GM21723 (cell line): Measurements from ENCODE around the gene DAPK3.
"Not testable (repeated sequence)": the region's sequence is repeated elsewhere in the genome, so short reads cannot be mapped to it uniquely, and the experiment has no call there.

Experiments
- ATAC-seq: cut with Tn5 transposase; IDR thresholded peaks from one replicate; pipeline ENCODE4 v1.9.1; 2021; ENCODE audit warnings: mild to moderate bottlenecking, moderate library complexity; ENCODE audit not compliant: unreplicated experiment

The DAPK3 gene

GRCh38 chr19:4005436-4005835 lies 34.5 kb upstream of the DAPK3 start:
- ATAC-seq, result not testable (repeated sequence)

DNA sequence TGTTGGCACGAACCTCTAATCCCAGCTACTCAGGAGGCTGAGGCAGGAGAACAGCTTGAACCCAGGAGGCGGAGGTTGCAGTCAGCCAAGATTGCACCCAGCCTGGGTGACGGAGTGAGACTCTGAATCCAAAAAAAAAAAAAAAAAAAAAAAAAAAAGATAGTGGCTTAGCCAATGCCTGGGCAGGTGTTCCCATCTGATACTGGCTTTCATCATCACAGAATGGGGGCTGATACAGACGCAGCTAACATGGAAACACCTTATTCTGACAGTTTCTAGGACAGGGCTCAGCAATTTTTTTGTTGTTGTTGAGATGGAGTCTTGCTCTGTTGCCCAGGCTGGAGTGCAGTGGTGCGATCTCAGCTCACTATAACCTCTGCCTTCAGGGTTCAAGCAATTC lies 29.9 kb upstream of the DAPK3 start:
- not testable (repeated sequence) for ATAC-seq

DNA sequence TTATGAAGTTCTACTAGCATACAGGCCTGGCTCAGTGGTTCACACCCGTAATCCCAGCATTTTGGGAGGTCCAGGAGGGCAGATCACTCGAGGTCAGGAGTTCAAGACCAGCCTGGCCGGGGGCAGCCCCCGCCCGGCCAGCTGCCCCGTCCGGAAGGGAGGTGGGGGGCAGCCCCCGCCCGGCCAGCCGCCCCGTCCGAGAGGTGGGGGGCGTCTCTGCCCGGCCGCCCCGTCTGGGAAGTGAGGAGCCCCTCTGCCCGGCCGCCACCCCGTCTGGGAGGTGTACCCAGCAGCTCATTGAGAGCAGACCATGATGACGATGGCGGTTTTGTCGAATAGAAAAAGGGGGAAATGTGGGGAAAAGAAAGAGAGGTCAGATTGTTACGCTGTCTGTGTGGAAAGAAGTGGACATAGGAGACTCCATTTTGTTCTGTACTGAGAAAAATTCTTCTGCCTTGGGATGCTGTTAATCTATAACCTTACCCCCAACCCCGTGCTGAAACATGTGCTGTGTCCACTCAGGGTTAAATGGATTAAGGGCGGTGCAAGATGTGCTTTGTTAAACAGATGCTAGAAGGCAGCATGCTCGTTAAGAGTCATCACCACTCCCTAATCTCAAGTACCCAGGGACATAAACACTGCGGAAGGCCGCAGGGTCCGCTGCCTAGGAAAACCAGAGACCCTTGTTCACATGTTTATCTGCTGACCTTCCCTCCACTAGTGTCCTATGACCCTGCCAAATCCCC lies 27.9 kb upstream of the DAPK3 start:
- not testable (repeated sequence) for ATAC-seq

DNA sequence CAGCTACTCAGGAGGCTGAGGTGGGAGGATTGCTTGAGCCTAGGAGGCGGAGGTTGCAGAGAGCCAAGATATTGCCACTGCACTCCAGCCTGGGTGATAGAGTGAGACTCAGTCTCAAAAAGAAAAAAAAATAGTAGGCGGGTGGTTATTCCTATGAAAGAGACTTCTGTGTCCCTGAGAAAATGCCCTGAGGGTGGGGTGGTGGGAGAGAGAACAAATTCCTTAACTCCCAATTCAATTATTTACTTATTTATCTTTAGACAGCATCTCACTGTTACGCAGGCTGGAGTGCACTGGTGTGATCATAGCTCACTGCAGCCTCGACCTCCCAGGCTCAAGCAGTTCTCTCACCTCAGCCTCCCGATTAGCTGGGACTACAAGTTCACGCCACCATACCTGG lies 24.7 kb upstream of the DAPK3 start:
- no peak for ATAC-seq

GRCh38 chr19:3990815-3991117 lies 19.9 kb upstream of the DAPK3 start:
- ATAC-seq, result no peak

GRCh38 chr19:3987619-3988371 lies 16.9 kb upstream of the DAPK3 start:
- peak; percentile 35 for ATAC-seq

DNA sequence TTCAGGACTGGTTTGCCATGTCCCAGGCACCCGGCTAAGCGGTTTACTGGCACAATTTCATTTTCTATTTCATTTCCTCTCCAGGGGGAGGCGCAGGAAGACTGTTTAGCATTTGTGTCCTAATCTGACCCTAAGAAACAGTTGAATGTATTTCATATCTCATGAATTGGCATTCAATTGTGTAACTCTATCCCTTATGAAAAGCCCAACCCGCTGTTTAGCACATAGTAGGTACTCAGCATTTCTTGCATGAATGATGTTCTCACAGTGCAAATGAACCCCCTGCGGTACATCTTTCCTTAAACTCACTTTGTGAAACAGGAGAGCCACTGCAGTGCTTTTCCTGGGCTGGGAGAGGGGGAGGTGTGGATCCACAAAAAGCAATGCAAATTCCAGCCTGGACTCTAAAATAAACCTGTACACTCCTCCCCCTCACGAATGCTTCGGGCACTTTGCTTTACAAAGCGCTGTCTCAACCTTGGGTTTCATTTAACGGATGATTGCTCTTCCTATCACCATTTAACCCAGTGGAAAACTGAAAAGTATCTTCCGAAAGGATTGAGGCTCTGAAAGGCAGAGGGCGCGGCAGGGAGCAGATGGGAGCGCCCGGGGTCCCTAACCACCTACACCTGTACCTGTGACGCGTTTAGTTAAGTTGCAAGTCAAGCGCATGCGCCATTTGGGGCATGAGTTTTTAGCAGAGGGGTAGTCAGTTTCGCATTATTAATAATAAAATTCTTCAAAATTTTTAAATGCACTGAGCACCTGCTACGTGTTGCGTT lies 15.6 kb upstream of the DAPK3 start:
- no peak for ATAC-seq

DNA sequence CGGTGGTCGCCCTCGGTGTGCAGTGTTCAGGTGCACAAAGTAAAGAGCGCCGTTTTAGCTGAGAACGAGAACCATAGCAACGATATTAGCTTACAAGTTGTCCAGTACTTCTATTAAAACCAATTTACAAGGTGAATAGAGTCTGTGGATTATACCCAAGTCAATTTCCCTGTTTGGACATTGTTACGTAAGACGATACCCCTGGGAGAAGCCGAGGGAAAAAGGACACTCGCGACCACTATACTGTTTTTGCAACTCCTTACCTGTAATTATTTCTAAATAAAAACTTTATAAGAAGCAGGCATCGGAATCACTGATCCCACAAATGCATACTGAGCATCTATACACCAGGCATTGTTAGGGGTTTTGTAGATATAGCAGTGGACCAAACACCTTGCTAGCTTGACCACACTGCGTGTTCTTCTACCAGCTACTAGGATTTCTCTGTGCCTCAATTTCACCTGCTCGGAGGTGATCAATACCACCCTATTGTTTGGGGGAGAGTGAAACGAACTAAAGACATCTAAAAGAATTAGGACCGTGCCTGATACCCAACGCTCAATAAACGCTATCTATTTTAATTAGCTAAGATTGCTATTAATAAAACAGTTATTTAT lies 14.9 kb upstream of the DAPK3 start:
- no peak for ATAC-seq

GRCh38 chr19:3984908-3985642 lies 14.2 kb upstream of the DAPK3 start, which contains the start of gene EEF2:
EEF2 (minus strand) TSS chr19:3985463; CDS start chr19:3985380, 83 bp downstream.
- peak; percentile 42 for ATAC-seq

- ATAC-seq, result no peak
Measured at GRCh38 chr19:3984584-3984907, 13.6 kb upstream of the DAPK3 start.

DNA sequence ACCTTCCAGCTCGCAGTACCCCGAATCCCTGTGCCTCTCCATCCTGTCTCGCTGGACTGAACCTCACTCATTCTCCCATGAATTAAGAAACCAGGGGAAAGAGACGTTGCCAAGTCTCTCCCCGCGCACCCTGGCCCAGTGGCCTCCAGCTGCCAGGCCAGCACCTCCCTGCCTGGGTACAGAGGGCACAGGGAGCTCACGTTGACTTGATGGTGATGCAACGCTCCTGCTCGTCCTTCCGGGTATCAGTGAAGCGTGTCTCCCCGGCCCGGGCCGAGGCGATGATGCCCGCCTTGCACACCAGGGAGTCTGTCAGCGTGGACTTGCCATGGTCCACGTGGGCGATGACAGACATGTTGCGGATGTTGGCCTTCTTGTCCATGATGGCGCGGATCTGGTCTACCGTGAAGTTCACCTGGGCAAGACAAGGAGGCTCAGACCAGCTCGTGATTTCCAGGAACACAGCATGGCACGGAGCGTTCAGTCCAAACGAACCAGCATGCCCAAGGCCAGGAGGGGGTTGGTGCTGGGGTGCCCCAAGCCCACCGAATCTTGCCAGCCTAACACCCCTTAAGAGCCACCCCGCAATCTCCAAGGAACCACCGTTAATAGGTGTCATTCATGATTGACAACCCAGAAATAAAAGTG lies 13.2 kb upstream of the DAPK3 start:
- no peak for ATAC-seq

DNA sequence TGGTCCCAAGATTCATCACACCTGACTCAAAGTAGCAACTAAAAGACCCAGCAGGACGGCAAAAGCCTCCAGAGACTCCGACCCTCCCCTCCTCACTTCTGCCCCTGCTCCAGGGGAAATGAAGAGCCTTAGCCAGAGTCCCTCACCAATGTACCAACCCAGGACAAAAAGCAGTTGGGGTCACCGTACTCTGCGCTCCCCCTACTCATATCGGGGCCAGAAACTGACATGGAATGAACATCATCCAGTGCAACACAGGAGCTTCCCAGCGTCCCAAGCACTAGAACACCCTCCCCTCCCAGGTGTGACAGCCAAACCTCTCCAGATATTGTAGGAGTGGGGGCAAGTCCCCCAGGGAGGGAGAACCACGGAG lies 12.6 kb upstream of the DAPK3 start:
- no peak for ATAC-seq

DNA sequence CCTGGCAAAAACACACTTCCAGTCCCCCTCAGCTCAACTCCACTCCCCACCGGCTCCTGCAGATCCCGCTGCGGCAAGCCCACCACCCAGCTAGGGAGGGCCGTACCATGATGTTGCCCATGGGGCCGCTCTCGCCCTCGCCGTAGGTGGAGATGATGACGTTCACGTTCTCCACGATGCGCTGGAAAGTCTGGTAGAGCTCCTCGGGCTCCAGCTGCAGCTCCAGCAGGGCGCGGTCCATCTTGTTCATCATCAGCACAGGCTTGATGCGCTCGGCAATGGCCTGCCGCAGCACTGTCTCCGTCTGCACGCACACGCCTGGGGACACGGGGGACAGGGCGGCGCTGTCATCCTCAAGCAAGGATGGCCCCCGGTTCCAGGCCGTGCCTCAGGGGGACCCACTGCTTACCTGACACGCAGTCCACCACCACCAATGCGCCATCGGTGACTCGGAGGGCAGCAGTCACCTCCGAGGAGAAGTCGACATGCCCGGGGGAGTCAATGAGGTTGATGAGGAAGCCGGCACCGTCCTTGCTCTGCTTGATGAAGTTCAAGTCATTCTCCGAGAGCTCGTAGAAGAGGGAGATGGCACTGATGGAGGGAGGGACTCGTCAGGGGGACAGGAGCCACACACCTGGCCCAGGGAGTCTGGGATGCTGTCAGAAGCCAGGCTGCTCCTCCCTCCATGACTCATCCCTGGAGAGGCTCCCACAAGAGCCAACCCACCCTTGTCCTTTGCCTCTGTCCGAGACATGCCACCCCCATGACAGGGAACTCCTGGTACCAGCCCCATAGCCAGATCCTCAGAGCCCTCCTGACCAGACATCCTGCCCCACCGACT lies 12.0 kb upstream of the DAPK3 start:
- ATAC-seq, result no peak

DNA sequence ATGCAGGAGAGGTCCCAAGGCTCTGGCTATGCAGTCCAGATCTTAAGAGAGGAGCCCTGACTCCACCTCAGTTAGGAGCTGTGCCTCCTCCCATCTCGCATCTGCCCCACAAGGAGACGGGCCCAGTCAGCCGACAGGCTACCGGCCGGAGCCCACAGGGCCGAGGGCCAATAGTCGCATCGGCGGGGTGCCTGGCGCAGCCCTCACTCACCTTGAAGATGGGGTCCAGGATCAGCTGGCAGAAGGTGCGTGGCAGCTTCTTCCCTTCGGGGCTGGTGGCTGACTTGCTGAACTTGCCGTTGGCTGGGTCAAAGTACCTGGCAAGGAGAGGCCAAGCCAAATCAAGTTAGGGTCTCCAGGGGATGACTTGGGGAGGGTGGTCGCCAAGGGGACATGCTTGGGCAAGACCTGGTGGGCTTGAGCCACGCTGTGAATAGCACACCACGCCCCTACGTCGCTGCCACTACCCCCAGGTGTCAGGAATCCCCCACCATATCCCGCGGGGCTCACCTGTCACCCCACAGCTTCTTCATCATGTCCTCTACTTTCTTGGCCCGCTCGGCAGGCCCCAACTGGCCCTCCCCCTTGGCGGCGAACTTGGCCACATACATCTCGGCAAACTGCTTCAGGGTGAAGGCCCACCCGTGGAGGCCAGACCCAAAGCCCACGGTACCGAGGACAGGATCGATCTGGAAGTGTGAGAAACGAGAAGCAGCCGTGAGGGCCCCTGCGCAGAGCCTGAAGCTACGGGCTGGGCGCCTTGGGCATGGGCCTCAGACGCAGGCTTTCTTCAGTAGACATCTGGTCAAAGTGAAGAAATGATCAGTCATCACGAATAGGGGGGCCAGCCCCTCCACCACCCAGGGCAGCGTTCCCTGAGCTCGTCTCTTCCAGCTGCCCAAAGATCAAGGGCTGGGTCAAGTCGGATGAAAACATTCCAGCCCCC lies 11.1 kb upstream of the DAPK3 start:
- ATAC-seq, result no peak

GRCh38 chr19:3981373-3981735 lies 10.5 kb upstream of the DAPK3 start:
- no peak for ATAC-seq

GRCh38 chr19:3980353-3981251 lies 9.7 kb upstream of the DAPK3 start:
- no peak for ATAC-seq

GRCh38 chr19:3979674-3980352 lies 8.9 kb upstream of the DAPK3 start:
- no peak for ATAC-seq
